ENCODE measurements around the gene WWP2. TPM values are rescaled to one million over a fixed set of nuclear protein-coding genes. Genes with fewer than 3 reads are reported as not detected.

The WWP2 gene
- total RNA-seq, 6 donors from 2014 or later, result 59.5 to 125 (median 82.3) TPM

DNA sequence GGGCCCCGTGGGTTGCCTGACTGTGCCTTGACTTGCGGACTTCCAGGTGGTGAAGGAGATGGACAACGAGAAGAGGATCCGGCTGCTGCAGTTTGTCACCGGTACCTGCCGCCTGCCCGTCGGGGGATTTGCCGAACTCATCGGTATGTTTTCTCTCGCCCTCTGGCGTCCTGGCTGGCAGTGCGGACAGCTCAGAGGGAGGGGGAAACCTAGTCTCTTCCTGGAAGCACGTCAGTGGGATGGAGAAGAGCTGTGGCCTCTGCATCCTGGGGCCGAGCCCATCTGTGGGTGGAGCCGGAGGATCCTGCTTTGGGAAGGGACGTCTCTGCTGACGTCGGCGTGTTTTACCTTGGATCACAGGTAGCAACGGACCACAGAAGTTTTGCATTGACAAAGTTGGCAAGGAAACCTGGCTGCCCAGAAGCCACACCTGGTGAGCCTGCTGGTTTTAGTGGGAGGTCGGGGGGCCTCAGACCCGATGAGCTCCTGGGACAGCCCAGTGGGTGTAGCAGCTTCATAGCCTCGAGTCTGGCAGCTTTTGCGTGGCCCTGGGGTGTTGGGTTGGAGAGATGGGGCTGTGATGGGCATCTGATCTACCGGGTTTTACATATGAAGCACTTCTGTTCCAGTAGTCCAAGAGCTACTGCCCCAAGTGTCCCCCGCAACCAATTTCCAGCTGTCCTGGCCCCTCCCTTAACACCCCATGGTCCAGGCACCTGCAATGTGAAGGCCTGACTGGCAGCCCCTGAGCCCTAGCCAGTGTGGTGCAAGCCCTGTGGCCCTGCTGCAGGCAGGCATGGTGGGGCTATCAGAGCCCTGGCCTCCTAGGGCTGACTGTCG lies 177.1 kb downstream of the WWP2 start:
- DNase-seq (peak in 1 of 2 donors; percentile 54), ATAC-seq (ENCODE audit: low FRiP score in 2 of 2) (no peak)
- no peaks in the 10 kb centered on the region for H3K9me3 ChIP-seq
- no peak overlapping the region for H3K27ac ChIP-seq
- 93 to 94% methylated on average over 25 to 28 of the region's 28 CpGs for WGBS, 2 donors
- H3K4me1 ChIP-seq, result peaks cover 0 to 8% (median 3%) of the 10 kb centered on the region in 4 donors
- no peak for TF ChIP-seq POLR2A (IDR thresholded peaks at IDR 0.05)
- no peak for TF ChIP-seq EP300 (IDR thresholded peaks at IDR 0.05)
- TF ChIP-seq CTCF (IDR thresholded peaks at IDR 0.05), result no peak
- TF ChIP-seq POLR2AphosphoS5 (IDR thresholded peaks at IDR 0.05), result no peak
- peaks cover 31 to 73% (median 68%) of the 10 kb centered on the region in 4 donors for H3K36me3 ChIP-seq
- no peaks in the 10 kb centered on the region for H3K27me3 ChIP-seq
- no peak overlapping the region for H3K4me3 ChIP-seq

GRCh38 chr16:69939821-69940585 lies 177.9 kb downstream of the WWP2 start:
- no peaks in the 10 kb centered on the region for H3K27me3 ChIP-seq
- H3K4me1 ChIP-seq, result peaks cover 0 to 8% (median 3%) of the 10 kb centered on the region in 4 donors
- no peak overlapping the region for H3K4me3 ChIP-seq
- TF ChIP-seq CTCF (IDR thresholded peaks at IDR 0.05) (no peak), POLR2A (IDR thresholded peaks at IDR 0.05) (no peak), POLR2AphosphoS5 (IDR thresholded peaks at IDR 0.05) (no peak), EP300 (IDR thresholded peaks at IDR 0.05) (no peak)
- ATAC-seq (ENCODE audit: low FRiP score in 2 of 2) (no peak), DNase-seq (peak in 1 of 2 donors; percentile 71)
- peaks cover 27 to 65% (median 60%) of the 10 kb centered on the region in 4 donors for H3K36me3 ChIP-seq
- 93 to 96% methylated on average over 8 to 25 of the region's 26 CpGs for WGBS, 2 donors
- H3K27ac ChIP-seq, result no peak overlapping the region
- no peaks in the 10 kb centered on the region for H3K9me3 ChIP-seq

DNA sequence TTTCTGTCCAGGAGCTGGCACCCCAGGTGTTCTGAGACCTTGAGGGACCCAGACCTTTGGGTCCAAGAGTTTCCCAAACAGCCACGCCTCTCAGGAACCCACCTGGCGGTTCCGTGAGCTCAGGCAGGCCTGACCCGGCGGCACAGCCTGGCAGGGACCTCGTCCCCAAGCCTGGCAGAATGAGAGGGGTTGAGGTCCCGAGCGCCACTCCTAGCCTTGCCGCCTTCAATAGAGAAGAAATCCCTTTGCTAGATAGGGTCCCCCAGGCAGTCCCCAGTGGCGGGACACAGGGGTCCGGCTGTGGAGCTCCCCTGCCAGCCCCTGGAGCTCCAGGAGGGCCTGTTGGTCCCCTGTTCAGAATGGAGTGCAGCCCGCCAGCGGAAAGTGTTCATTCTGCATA lies 178.5 kb downstream of the WWP2 start:
- WGBS, 2 donors, result 96 to 99% methylated on average over 4 to 13 of the region's 13 CpGs
- Histone ChIP-seq H3K27ac (peak overlapping the region in 1 of 4 donors; percentile 46), H3K27me3 (no peaks in the 10 kb centered on the region), H3K4me1 (peaks cover 0 to 8% (median 3%) of the 10 kb centered on the region in 4 donors), H3K4me3 (no peak overlapping the region), H3K9me3 (no peaks in the 10 kb centered on the region), H3K36me3 (peaks cover 23 to 58% (median 54%) of the 10 kb centered on the region in 4 donors)
- DNase-seq (peak in 1 of 2 donors; percentile 48), ATAC-seq (ENCODE audit: low FRiP score in 2 of 2) (no peak)
- TF ChIP-seq CTCF (IDR thresholded peaks at IDR 0.05), result no peak
- no peak for TF ChIP-seq POLR2AphosphoS5 (IDR thresholded peaks at IDR 0.05)
- no peak for TF ChIP-seq EP300 (IDR thresholded peaks at IDR 0.05)
- TF ChIP-seq POLR2A (IDR thresholded peaks at IDR 0.05), result no peak

GRCh38 chr16:69941251-69942098 lies 179.3 kb downstream of the WWP2 start:
- H3K36me3 ChIP-seq, result peaks cover 17 to 50% (median 46%) of the 10 kb centered on the region in 4 donors
- peak; percentile 10 to 74 for ATAC-seq (ENCODE audit: low FRiP score in 2 of 2)

More at GRCh38 chr16:69941251-69942098, 179.3 kb downstream of the WWP2 start:
- Histone ChIP-seq H3K4me3 (no peak overlapping the region), H3K9me3 (no peaks in the 10 kb centered on the region), H3K27me3 (no peaks in the 10 kb centered on the region), H3K4me1 (peaks cover 0 to 8% (median 3%) of the 10 kb centered on the region in 4 donors), H3K27ac (peak overlapping the region in 2 of 4 donors; percentile 5 to 56)
- 66 to 79% methylated on average over 4 to 28 of the region's 28 CpGs for WGBS, 2 donors
- peak in 1 of 2 donors; percentile 55 for DNase-seq
- no peak for TF ChIP-seq POLR2A (IDR thresholded peaks at IDR 0.05)
- no peak for TF ChIP-seq CTCF (IDR thresholded peaks at IDR 0.05)
- TF ChIP-seq EP300 (IDR thresholded peaks at IDR 0.05), result no peak
- no peak for TF ChIP-seq POLR2AphosphoS5 (IDR thresholded peaks at IDR 0.05)

Measured in upper lobe of left lung (tissue), 6 donors.